Spleen (tissue), 7 donors: Measurements from ENCODE around the gene LPP.

Experiments used
- CTCF ChIP-seq, 11 experiments: fragments of 200-600 bp in 7 of 11; fragments of 450-650 bp in 4 of 11; sonication (generic) in 4 of 11; IDR thresholded peaks in 8 of 11; conservative IDR thresholded peaks in 3 of 11; 1 replicate in 7 of 11; 2 replicates in 4 of 11; pipeline versions ENCODE4 v1.4.0 to v1.8.0; 2016 to 2021; ENCODE audit warnings: antibody characterized with exemption in 11 of 11, inconsistent platforms in 4 of 11, mild to moderate bottlenecking in 1 of 11
- POLR2AphosphoS5 ChIP-seq, 3 donors: sonication (generic); formaldehyde crosslinking; IDR thresholded peaks; one replicate each; pipeline ENCODE4 v1.5.1; 2017; ENCODE audit warnings: antibody characterized with exemption in 3 of 3
- donor health status: DM: no; HTN: no; CAD: no; lungs with moderate emphysema.
- donor health status: DM: no; HTN: no; CAD: no.
- donor health status: DM: no; HTN: no; CAD: no.

GRCh38 chr3:188646592-188646991, 492.6 kb downstream of the LPP start:
- TF ChIP-seq CTCF (IDR thresholded peaks at IDR 0.05 in 8 of 11, conservative IDR thresholded peaks at IDR 0.05 in 3 of 11), result no peak
- no peak for TF ChIP-seq POLR2AphosphoS5 (IDR thresholded peaks at IDR 0.05)
